HepG2 (cell line): ENCODE results near the gene UBAP2L. TPM values are rescaled to one million over a fixed set of nuclear protein-coding genes. Genes with fewer than 3 reads are reported as not detected.

Experiments
- ELF3 ChIP-seq: IDR thresholded peaks from 2 replicates; pipeline ENCODE4 v1.6.1; 2016; ENCODE audit warnings: missing genetic modification reagents, missing compliant biosample characterization
- ISX ChIP-seq: sonication (generic); formaldehyde crosslinking; conservative IDR thresholded peaks from 2 replicates; pipeline ENCODE4 v1.5.0; 2020; ENCODE audit warnings: missing genetic modification reagents
- NCOA1 ChIP-seq: sonication (generic); formaldehyde crosslinking; IDR thresholded peaks from 2 replicates; pipeline ENCODE4 v1.9.0; 2021; ENCODE audit warnings: missing genetic modification reagents
- NKX3-1 ChIP-seq: sonication (generic); formaldehyde crosslinking; IDR thresholded peaks from 2 replicates; pipeline ENCODE4 v1.5.0; 2020; ENCODE audit warnings: missing genetic modification reagents
- NONO ChIP-seq, 2 experiments: fragments of 450-650 bp in 1 of 2; sonication (generic) in 1 of 2; formaldehyde crosslinking in 1 of 2; IDR thresholded peaks in 1 of 2; conservative IDR thresholded peaks in 1 of 2; 2 replicates each; pipeline versions ENCODE4 v1.6.1 to v1.8.0; 2017 to 2022; ENCODE audit warnings: mild to moderate bottlenecking in 1 of 2, missing genetic modification reagents in 1 of 2, moderate library complexity in 1 of 2
- PHF5A ChIP-seq: IDR thresholded peaks from one replicate; pipeline ENCODE4 v1.6.1; 2018; ENCODE audit warnings: low read depth, missing genetic modification reagents; ENCODE audit not compliant: unreplicated experiment
- PITX1 ChIP-seq: sonication (generic); formaldehyde crosslinking; IDR thresholded peaks from 2 replicates; pipeline ENCODE4 v1.5.1; 2020; ENCODE audit warnings: mild to moderate bottlenecking, missing genetic modification reagents
- SCMH1 ChIP-seq: sonication (generic); formaldehyde crosslinking; IDR thresholded peaks from 2 replicates; pipeline ENCODE4 v1.9.0; 2021; ENCODE audit warnings: missing genetic modification reagents, mild to moderate bottlenecking, borderline replicate concordance
- YEATS4 ChIP-seq: sonication (generic); formaldehyde crosslinking; IDR thresholded peaks from 2 replicates; pipeline ENCODE4 v1.4.0; 2020; ENCODE audit warnings: missing genetic modification reagents, borderline replicate concordance
- ZFP36L1 ChIP-seq: sonication (generic); formaldehyde crosslinking; IDR thresholded peaks from 2 replicates; pipeline ENCODE4 v1.8.0; 2022; ENCODE audit warnings: mild to moderate bottlenecking, missing genetic modification reagents, moderate library complexity
- ZFX ChIP-seq: sonication (generic); formaldehyde crosslinking; IDR thresholded peaks from 2 replicates; pipeline ENCODE4 v1.4.0; 2020; ENCODE audit warnings: mild to moderate bottlenecking, low read depth, missing genetic modification reagents, moderate library complexity
- ZNF207 ChIP-seq: fragments of 450-650 bp; IDR thresholded peaks from 2 replicates; pipeline ENCODE4 v1.6.1; 2016; ENCODE audit warnings: antibody characterized with exemption, borderline replicate concordance
- ZNF546 ChIP-seq: sonication (generic); formaldehyde crosslinking; conservative IDR thresholded peaks from 2 replicates; pipeline ENCODE4 v1.8.1; 2023; ENCODE audit warnings: mild to moderate bottlenecking, missing genetic modification reagents
- ZNF652 ChIP-seq: IDR thresholded peaks from 2 replicates; pipeline ENCODE4 v1.6.1; 2016; ENCODE audit warnings: low read depth, borderline replicate concordance
- ZNF660 ChIP-seq: sonication (generic); formaldehyde crosslinking; IDR thresholded peaks from 2 replicates; pipeline ENCODE4 v1.5.1; 2020; ENCODE audit warnings: mild to moderate bottlenecking, low read depth, missing genetic modification reagents, borderline replicate concordance
- ZNF709 ChIP-seq: sonication (generic); formaldehyde crosslinking; IDR thresholded peaks from 2 replicates; pipeline ENCODE4 v1.5.0; 2020; ENCODE audit warnings: mild to moderate bottlenecking, missing genetic modification reagents
- polyA plus RNA-seq, 8 experiments: library from polyadenylated mRNA; depleted of rRNA in 3 of 8; stranded (reverse) in 7 of 8; unstranded in 1 of 8; fragments of >200 nt; fragmentation: Illumina TruSeq in 4 of 8; extraction: Trizol in 4 of 8; gene quantifications; 2 replicates each; pipeline versions ENCODE4 v1.2.1 to v1.2.3, GENCODE V29; 2011 to 2016; ENCODE audit warnings: low read depth in 4 of 8, missing spikeins in 1 of 8, mixed read lengths in 1 of 8; ENCODE audit not compliant: insufficient read depth in 1 of 8
- total RNA-seq, 5 experiments: library from RNA; depleted of rRNA; stranded (reverse); fragments of >200 nt; fragmentation: Illumina TruSeq; extraction: Trizol; gene quantifications; 2 replicates each; pipeline ENCODE4 v1.2.3, GENCODE V29; 2016; ENCODE audit warnings: low read depth in 1 of 5
- TF ChIP-seq, protein P1 (sequence below): sonication (generic); formaldehyde crosslinking; conservative IDR thresholded peaks from 2 replicates; pipeline ENCODE4 v1.4.0; 2020; ENCODE audit warnings: missing genetic modification reagents
- TF ChIP-seq, protein P2 (sequence below): IDR thresholded peaks from 2 replicates; pipeline ENCODE4 v1.6.1; 2016; ENCODE audit warnings: low read depth, missing genetic modification reagents, missing compliant biosample characterization
- TF ChIP-seq, protein P3 (sequence below): IDR thresholded peaks from 2 replicates; pipeline ENCODE4 v1.6.1; 2016

UBAP2L gene
- total and polyA plus RNA-seq, 2 of the 13 experiments (the other 11 are each of a cell fraction or from before 2014, with no cell fraction given), result 74.2 to 159 TPM

DNA sequence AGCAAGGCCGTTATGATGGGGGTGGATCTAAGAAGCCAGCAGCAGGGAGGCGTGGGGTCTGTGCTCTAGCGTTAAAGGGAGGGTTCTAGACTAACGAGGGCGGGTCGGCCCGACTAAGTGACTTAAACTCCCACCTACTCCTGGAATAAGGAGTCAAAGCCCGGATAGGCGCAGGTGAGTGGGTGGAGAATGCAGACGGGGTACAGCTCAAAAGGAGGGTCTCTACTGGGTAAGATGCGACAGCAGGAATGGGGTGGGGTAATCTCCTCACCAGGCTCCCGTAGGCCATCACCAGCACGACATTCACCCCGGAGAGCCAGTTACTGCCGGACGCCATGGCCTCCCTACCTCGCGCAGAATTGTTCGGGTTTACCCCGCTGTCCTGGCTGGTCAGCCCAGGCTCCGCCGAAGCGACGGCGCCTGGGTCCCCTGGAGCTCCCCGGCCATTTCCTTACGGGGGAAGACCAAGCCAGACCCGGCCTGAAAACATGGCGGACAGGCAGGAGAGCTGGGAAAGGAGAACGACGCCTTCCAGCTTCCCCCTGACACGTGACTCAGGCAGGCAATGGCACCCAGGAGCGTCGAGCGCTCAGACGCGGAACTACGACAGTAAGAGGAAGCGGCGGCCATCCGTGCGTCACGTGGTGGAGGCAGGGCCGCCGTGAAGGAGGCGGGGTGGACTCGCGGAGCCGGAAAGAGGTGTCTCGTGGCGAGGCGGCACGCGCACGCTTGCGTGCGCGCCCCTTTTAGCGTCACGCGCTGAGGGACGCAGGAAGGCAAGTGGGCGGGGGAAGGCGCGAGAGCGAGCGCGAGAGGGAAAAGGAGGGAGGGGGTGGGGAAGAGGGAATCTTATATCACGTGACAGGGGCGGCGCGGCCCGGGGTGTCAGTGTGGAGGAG, at the start of gene UBAP2L (continued):
- TF ChIP-seq, protein P1, sequence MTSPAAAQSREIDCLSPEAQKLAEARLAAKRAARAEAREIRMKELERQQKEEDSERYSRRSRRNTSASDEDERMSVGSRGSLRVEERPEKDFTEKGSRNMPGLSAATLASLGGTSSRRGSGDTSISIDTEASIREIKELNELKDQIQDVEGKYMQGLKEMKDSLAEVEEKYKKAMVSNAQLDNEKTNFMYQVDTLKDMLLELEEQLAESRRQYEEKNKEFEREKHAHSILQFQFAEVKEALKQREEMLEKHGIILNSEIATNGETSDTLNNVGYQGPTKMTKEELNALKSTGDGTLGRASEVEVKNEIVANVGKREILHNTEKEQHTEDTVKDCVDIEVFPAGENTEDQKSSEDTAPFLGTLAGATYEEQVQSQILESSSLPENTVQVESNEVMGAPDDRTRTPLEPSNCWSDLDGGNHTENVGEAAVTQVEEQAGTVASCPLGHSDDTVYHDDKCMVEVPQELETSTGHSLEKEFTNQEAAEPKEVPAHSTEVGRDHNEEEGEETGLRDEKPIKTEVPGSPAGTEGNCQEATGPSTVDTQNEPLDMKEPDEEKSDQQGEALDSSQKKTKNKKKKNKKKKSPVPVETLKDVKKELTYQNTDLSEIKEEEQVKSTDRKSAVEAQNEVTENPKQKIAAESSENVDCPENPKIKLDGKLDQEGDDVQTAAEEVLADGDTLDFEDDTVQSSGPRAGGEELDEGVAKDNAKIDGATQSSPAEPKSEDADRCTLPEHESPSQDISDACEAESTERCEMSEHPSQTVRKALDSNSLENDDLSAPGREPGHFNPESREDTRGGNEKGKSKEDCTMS (CRISPR knock-in tag), result no peak
- TF ChIP-seq ZNF652 (CRISPR knock-in tag) (peak; percentile 63; the same call in 1 of the 2 replicates), NONO (IDR thresholded peaks at IDR 0.05) (no peak), NONO (CRISPR knock-in tag; conservative IDR thresholded peaks at IDR 0.05) (peak; percentile 87), ZFP36L1 (CRISPR knock-in tag) (peak; percentile 91), ISX (CRISPR knock-in tag) (0 out of 2 replicates have a peak, but pooled peaks have one; percentile 35), ZFX (CRISPR knock-in tag) (peak; percentile 87), NCOA1 (no peak), SCMH1 (CRISPR knock-in tag) (no peak), ZNF660 (CRISPR knock-in tag) (no peak), ZNF207 (no peak), PHF5A (CRISPR knock-in tag) (peak; percentile 37), PITX1 (CRISPR knock-in tag) (no peak; the same call in none of the 2 replicates), ELF3 (CRISPR knock-in tag) (peak; percentile 99), ZNF546 (CRISPR knock-in tag) (peak; percentile 91), ZNF709 (CRISPR knock-in tag) (peak; percentile 85), NKX3-1 (no peak; the same call in 1 of the 2 replicates), YEATS4 (CRISPR knock-in tag) (peak; percentile 98)
- TF ChIP-seq, protein P2, sequence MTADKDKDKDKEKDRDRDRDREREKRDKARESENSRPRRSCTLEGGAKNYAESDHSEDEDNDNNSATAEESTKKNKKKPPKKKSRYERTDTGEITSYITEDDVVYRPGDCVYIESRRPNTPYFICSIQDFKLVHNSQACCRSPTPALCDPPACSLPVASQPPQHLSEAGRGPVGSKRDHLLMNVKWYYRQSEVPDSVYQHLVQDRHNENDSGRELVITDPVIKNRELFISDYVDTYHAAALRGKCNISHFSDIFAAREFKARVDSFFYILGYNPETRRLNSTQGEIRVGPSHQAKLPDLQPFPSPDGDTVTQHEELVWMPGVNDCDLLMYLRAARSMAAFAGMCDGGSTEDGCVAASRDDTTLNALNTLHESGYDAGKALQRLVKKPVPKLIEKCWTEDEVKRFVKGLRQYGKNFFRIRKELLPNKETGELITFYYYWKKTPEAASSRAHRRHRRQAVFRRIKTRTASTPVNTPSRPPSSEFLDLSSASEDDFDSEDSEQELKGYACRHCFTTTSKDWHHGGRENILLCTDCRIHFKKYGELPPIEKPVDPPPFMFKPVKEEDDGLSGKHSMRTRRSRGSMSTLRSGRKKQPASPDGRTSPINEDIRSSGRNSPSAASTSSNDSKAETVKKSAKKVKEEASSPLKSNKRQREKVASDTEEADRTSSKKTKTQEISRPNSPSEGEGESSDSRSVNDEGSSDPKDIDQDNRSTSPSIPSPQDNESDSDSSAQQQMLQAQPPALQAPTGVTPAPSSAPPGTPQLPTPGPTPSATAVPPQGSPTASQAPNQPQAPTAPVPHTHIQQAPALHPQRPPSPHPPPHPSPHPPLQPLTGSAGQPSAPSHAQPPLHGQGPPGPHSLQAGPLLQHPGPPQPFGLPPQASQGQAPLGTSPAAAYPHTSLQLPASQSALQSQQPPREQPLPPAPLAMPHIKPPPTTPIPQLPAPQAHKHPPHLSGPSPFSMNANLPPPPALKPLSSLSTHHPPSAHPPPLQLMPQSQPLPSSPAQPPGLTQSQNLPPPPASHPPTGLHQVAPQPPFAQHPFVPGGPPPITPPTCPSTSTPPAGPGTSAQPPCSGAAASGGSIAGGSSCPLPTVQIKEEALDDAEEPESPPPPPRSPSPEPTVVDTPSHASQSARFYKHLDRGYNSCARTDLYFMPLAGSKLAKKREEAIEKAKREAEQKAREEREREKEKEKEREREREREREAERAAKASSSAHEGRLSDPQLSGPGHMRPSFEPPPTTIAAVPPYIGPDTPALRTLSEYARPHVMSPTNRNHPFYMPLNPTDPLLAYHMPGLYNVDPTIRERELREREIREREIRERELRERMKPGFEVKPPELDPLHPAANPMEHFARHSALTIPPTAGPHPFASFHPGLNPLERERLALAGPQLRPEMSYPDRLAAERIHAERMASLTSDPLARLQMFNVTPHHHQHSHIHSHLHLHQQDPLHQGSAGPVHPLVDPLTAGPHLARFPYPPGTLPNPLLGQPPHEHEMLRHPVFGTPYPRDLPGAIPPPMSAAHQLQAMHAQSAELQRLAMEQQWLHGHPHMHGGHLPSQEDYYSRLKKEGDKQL (CRISPR knock-in tag), result no peak
- TF ChIP-seq, protein P3, sequence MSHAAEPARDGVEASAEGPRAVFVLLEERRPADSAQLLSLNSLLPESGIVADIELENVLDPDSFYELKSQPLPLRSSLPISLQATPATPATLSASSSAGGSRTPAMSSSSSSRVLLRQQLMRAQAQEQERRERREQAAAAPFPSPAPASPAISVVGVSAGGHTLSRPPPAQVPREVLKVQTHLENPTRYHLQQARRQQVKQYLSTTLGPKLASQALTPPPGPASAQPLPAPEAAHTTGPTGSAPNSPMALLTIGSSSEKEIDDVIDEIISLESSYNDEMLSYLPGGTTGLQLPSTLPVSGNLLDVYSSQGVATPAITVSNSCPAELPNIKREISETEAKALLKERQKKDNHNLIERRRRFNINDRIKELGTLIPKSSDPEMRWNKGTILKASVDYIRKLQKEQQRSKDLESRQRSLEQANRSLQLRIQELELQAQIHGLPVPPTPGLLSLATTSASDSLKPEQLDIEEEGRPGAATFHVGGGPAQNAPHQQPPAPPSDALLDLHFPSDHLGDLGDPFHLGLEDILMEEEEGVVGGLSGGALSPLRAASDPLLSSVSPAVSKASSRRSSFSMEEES (CRISPR knock-in tag), result peak; percentile 99
